H1 (cell line): ENCODE results near the gene LRP5. TPM values are rescaled to one million over a fixed set of nuclear protein-coding genes. Genes with fewer than 3 reads are reported as not detected.

ENCODE experiments used
- CTCF ChIA-PET: fragments of 300-600 bp; sonication (Branson Sonifier 250); formaldehyde crosslinking; loops from one replicate; lab custom pipeline; 2021; ENCODE audit not compliant: partially characterized antibody; lab: Charles Lee
- POLR2A ChIA-PET: fragments of 300-600 bp; sonication (Branson Sonifier 250); formaldehyde crosslinking; loops from one replicate; lab custom pipeline; 2021; ENCODE audit warnings: inconsistent platforms; ENCODE audit not compliant: partially characterized antibody; lab: Charles Lee
- DNase-seq, 2 experiments: peaks; one replicate each; pipeline versions ENCODE4 v3.0.0 to v3.0.0-alpha.2; 2010 to 2022; ENCODE audit warnings: low spot score in 2 of 2, low read depth in 1 of 2, mixed read lengths in 1 of 2
- FAIRE-seq: peaks from 2 replicates; lab custom pipeline; 2011; peaks lifted over from hg19 to GRCh38; lab: Jason Lieb, UNC
- H2AFZ ChIP-seq: 2 replicates; pipeline ENCODE4 v1.8.1; 2012; ENCODE audit warnings: low read length, inconsistent platforms
- H2AK5ac ChIP-seq: 2 replicates; pipeline ENCODE4 v1.6.1; 2013; ENCODE audit warnings: low read depth, low read length
- H2BK120ac ChIP-seq: replicated peaks from 2 replicates; pipeline ENCODE3; 2013; ENCODE audit warnings: low read depth, low read length, inconsistent platforms
- H2BK12ac ChIP-seq: 2 replicates; pipeline ENCODE4 v1.6.1; 2013; ENCODE audit warnings: low read depth, low read length
- H2BK15ac ChIP-seq: 2 replicates; pipeline ENCODE4 v1.6.1; 2013; ENCODE audit warnings: low read length
- H2BK20ac ChIP-seq: 2 replicates; pipeline ENCODE4 v1.6.1; 2013; ENCODE audit warnings: low read length
- H2BK5ac ChIP-seq: 2 replicates; pipeline ENCODE4 v1.6.1; 2013; ENCODE audit warnings: low read depth, low read length
- H3K14ac ChIP-seq: 2 replicates; pipeline ENCODE4 v1.6.1; 2013; ENCODE audit warnings: inconsistent platforms; ENCODE audit not compliant: insufficient read length
- H3K18ac ChIP-seq: 2 replicates; pipeline ENCODE4 v1.6.1; 2013; ENCODE audit warnings: low read length; ENCODE audit errors: extremely low read depth
- H3K23ac ChIP-seq: 2 replicates; pipeline ENCODE4 v1.6.1; 2013; ENCODE audit warnings: inconsistent platforms; ENCODE audit not compliant: insufficient read length
- H3K23me2 ChIP-seq: 2 replicates; pipeline ENCODE4 v1.6.1; 2013; ENCODE audit warnings: low read depth, low read length
- H3K27ac ChIP-seq: 2 replicates; pipeline ENCODE4 v1.6.1; 2011; ENCODE audit warnings: low read depth, low read length, inconsistent platforms
- H3K27me3 ChIP-seq, 4 experiments: replicated peaks in 1 of 4; 1 replicate in 1 of 4; 2 replicates in 3 of 4; pipeline versions ENCODE4 v1.6.1 to v1.8.1; 2011 to 2013; ENCODE audit warnings: low read length in 3 of 4, mild to moderate bottlenecking in 3 of 4, inconsistent platforms in 2 of 4, mixed read lengths in 2 of 4, moderate library complexity in 1 of 4; ENCODE audit not compliant: control insufficient read depth in 3 of 4, insufficient read depth in 3 of 4; ENCODE audit errors: extremely low read depth in 1 of 4
- H3K36me3 ChIP-seq, 4 experiments: 2 replicates each; pipeline versions ENCODE4 v1.6.1 to v1.8.1; 2011 to 2013; ENCODE audit warnings: mild to moderate bottlenecking in 4 of 4, low read length in 3 of 4, moderate library complexity in 2 of 4, control low read depth in 1 of 4, inconsistent platforms in 1 of 4; ENCODE audit not compliant: insufficient read depth in 4 of 4, control insufficient read depth in 2 of 4
- H3K4ac ChIP-seq: replicated peaks from 2 replicates; pipeline ENCODE3; 2013; ENCODE audit warnings: low read length, low read depth, mixed read lengths, inconsistent platforms; ENCODE audit not compliant: insufficient read length
- H3K4me1 ChIP-seq, 4 experiments: replicated peaks in 1 of 4; 1 replicate in 1 of 4; 2 replicates in 3 of 4; pipeline versions ENCODE4 v1.6.1 to v1.8.1; 2011 to 2013; ENCODE audit warnings: low read length in 3 of 4, inconsistent platforms in 2 of 4, mixed read lengths in 1 of 4; ENCODE audit not compliant: insufficient read depth in 4 of 4, control insufficient read depth in 3 of 4
- H3K4me2 ChIP-seq, 2 experiments: 2 replicates each; pipeline versions ENCODE4 v1.6.1 to v1.8.1; 2011 to 2013; ENCODE audit warnings: low read depth in 2 of 2, low read length in 2 of 2, control low read depth in 1 of 2, inconsistent platforms in 1 of 2, mild to moderate bottlenecking in 1 of 2; ENCODE audit not compliant: insufficient read depth in 1 of 2
- H3K4me3 ChIP-seq, 4 experiments: fragments of 200-600, 300-600 bp in 1 of 4; sonication (generic), shearing (Covaris generic), sonication (Bioruptor Twin) in 1 of 4; 2 replicates each; pipeline versions ENCODE4 v1.5.1 to v1.8.1; 2011 to 2016; ENCODE audit warnings: low read length in 4 of 4, low read depth in 3 of 4, control low read depth in 2 of 4, inconsistent platforms in 2 of 4, mild to moderate bottlenecking in 2 of 4, mixed read lengths in 1 of 4, moderate library complexity in 1 of 4; ENCODE audit not compliant: insufficient read depth in 2 of 4; ENCODE audit errors: extremely low read depth in 1 of 4
- H3K56ac ChIP-seq: replicated peaks from 2 replicates; pipeline ENCODE3; 2013; ENCODE audit warnings: low read depth, mild to moderate bottlenecking, mixed read lengths, low read length, inconsistent platforms; ENCODE audit not compliant: insufficient read length
- H3K79me1 ChIP-seq: 2 replicates; pipeline ENCODE4 v1.6.1; 2013; ENCODE audit warnings: low read depth, low read length, control low read depth
- H3K79me2 ChIP-seq, 2 experiments: 2 replicates each; pipeline versions ENCODE4 v1.6.1 to v1.8.1; 2012 to 2013; ENCODE audit warnings: low read length in 2 of 2, mild to moderate bottlenecking in 2 of 2, inconsistent platforms in 1 of 2; ENCODE audit not compliant: insufficient read depth in 2 of 2, control insufficient read depth in 1 of 2
- H3K9ac ChIP-seq, 4 experiments: replicated peaks in 1 of 4; 1 replicate in 1 of 4; 2 replicates in 3 of 4; pipeline versions ENCODE4 v1.6.1 to v1.8.1; 2011 to 2013; ENCODE audit warnings: low read depth in 3 of 4, low read length in 3 of 4, control low read depth in 2 of 4, mild to moderate bottlenecking in 2 of 4, moderate library complexity in 2 of 4, inconsistent platforms in 1 of 4; ENCODE audit errors: extremely low read depth in 1 of 4
- H3K9me3 ChIP-seq, 2 experiments: 2 replicates each; pipeline versions ENCODE4 v1.6.1 to v1.8.1; 2012 to 2013; ENCODE audit warnings: mild to moderate bottlenecking in 2 of 2, moderate library complexity in 2 of 2, control low read depth in 1 of 2, inconsistent platforms in 1 of 2, low read depth in 1 of 2, low read length in 1 of 2, mixed read lengths in 1 of 2; ENCODE audit not compliant: insufficient read depth in 2 of 2
- H4K20me1 ChIP-seq, 2 experiments: replicated peaks in 1 of 2; 2 replicates each; pipeline versions ENCODE3 to v1.8.1; 2011 to 2013; ENCODE audit warnings: inconsistent platforms in 2 of 2, low read length in 2 of 2, mild to moderate bottlenecking in 1 of 2; ENCODE audit not compliant: insufficient read depth in 2 of 2, control insufficient read depth in 1 of 2
- H4K5ac ChIP-seq: 2 replicates; pipeline ENCODE4 v1.6.1; 2013; ENCODE audit warnings: low read length, low read depth, mixed read lengths, inconsistent platforms; ENCODE audit not compliant: insufficient read length
- H4K8ac ChIP-seq: 2 replicates; pipeline ENCODE4 v1.8.0; 2013; ENCODE audit warnings: mild to moderate bottlenecking, moderate library complexity, low read length, inconsistent platforms; ENCODE audit not compliant: insufficient read depth; ENCODE audit errors: extremely low read depth
- H4K91ac ChIP-seq: replicated peaks from 2 replicates; pipeline ENCODE3; 2013; ENCODE audit warnings: low read length, mixed read lengths, inconsistent platforms; ENCODE audit not compliant: insufficient read length
- ATF2 ChIP-seq: IDR thresholded peaks from 2 replicates; pipeline ENCODE4 v1.6.1; 2012; ENCODE audit warnings: low read length, inconsistent platforms
- BCL11A ChIP-seq, 2 experiments: IDR thresholded peaks; one replicate each; pipeline ENCODE4 v1.6.1; 2011; ENCODE audit warnings: low read depth in 2 of 2, low read length in 2 of 2, mild to moderate bottlenecking in 2 of 2
- CHD1 ChIP-seq: IDR thresholded peaks from 2 replicates; pipeline ENCODE4 v1.6.1; 2012; ENCODE audit warnings: low read depth, low read length, improper control_type of control experiment
- E2F6 ChIP-seq: IDR thresholded peaks from 2 replicates; pipeline ENCODE4 v1.6.1; 2012; ENCODE audit warnings: inconsistent platforms
- KDM1A ChIP-seq: fragments of 200-600, 300-600 bp; sonication (generic); IDR thresholded peaks from 2 replicates; pipeline ENCODE4 v1.7.1; 2016; ENCODE audit warnings: mild to moderate bottlenecking, low read length, borderline replicate concordance
- SP1 ChIP-seq: IDR thresholded peaks from 2 replicates; pipeline ENCODE4 v1.6.1; 2011; ENCODE audit warnings: low read depth, low read length
- SP4 ChIP-seq: IDR thresholded peaks from 2 replicates; pipeline ENCODE4 v1.6.1; 2012; ENCODE audit warnings: low read length, inconsistent platforms
- TAF1 ChIP-seq: IDR thresholded peaks from 2 replicates; pipeline ENCODE4 v1.6.1; 2011; ENCODE audit warnings: mild to moderate bottlenecking, low read depth, low read length
- TAF7 ChIP-seq: optimal IDR thresholded peaks from 2 replicates; pipeline ENCODE3; 2011; ENCODE audit warnings: low read depth, mild to moderate bottlenecking, inconsistent platforms, low read length, moderate library complexity, borderline replicate concordance
- YY1 ChIP-seq: IDR thresholded peaks from 2 replicates; pipeline ENCODE4 v1.6.1; 2011; ENCODE audit warnings: low read depth, mild to moderate bottlenecking, low read length
- WGBS, 2 experiments: shearing (Covaris generic) in 1 of 2; methylation state at CpG; one replicate each; pipeline versions ENCODE4 v1.1.6 to v1.1.7; 2013 to 2015; ENCODE audit warnings: low lambda C conversion rate in 2 of 2, mixed read lengths in 2 of 2, inconsistent platforms in 1 of 2, low coverage in 1 of 2, missing lambda C conversion rate in 1 of 2; ENCODE audit not compliant: insufficient replicate concordance in 2 of 2, insufficient coverage in 1 of 2, insufficient read length in 1 of 2; ENCODE audit errors: extremely low coverage in 1 of 2, missing lambda C conversion rate in 1 of 2; 5-methylcytosine and 5-hydroxymethylcytosine counted together
- polyA plus RNA-seq, 7 experiments: library from polyadenylated mRNA; depleted of rRNA in 3 of 7; stranded (reverse) in 5 of 7; unstranded in 2 of 7; fragments of >200 nt in 5 of 7; fragments of 200-250 nt in 2 of 7; gene quantifications; 1 replicate in 5 of 7; 2 replicates in 1 of 7; 4 replicates in 1 of 7; pipeline versions ENCODE4 v1.2.1 to v1.2.3, GENCODE V29; 2011 to 2013; ENCODE audit warnings: missing spikeins in 2 of 7, mixed read lengths in 2 of 7
- total RNA-seq: library from RNA; stranded (reverse); fragmentation: NEBNext Ultra II Directional; extraction: Animal tissue kit (Norgen Biotek cat#: 25700); gene quantifications from 2 replicates; pipeline ENCODE4 v1.2.1, GENCODE V29; 2021
- TF ChIP-seq, protein P1 (sequence below): IDR thresholded peaks from 2 replicates; pipeline ENCODE4 v1.6.1; 2011; ENCODE audit warnings: low read depth, mild to moderate bottlenecking, low read length; ENCODE audit not compliant: insufficient read depth

The LRP5 gene
- total and polyA plus RNA-seq, 2 of the 8 experiments (the other 6 are each of a cell fraction or from before 2014, with no cell fraction given), result 19.0 to 38.9 TPM

- Histone ChIP-seq H3K79me1 (no peaks in the 10 kb centered on the region), H3K56ac (no peak overlapping the region), H2AFZ (no peak overlapping the region), H3K27me3 (peaks cover 0 to 8% (median 3%) of the 10 kb centered on the region in 4 experiments; a peak in 3 of 7 replicates), H3K9me3 (peaks cover 8 to 11% of the 10 kb centered on the region in 2 experiments), H3K9ac (no peak overlapping the region), H4K5ac (no peak overlapping the region), H4K91ac (no peak overlapping the region), H3K36me3 (no peaks in the 10 kb centered on the region), H3K23me2 (peaks cover 1% of the 10 kb centered on the region; the same call in 1 of the 2 replicates), H4K8ac (no peak overlapping the region), H3K27ac (no peak overlapping the region), H3K4ac (no peak overlapping the region), H2BK20ac (no peak overlapping the region), H4K20me1 (no peaks in the 10 kb centered on the region), H2BK5ac (no peak overlapping the region), H2AK5ac (no peak overlapping the region), H2BK15ac (no peak overlapping the region), H3K79me2 (no peaks in the 10 kb centered on the region), H3K4me1 (peaks cover 0 to 10% (median 5%) of the 10 kb centered on the region in 4 experiments; a peak in 6 of 7 replicates), H3K18ac (no peak overlapping the region), H2BK120ac (no peak overlapping the region), H3K4me2 (no peak overlapping the region), H3K14ac (no peak overlapping the region), H3K4me3 (no peak overlapping the region), H2BK12ac (no peak overlapping the region), H3K23ac (no peak overlapping the region)
- WGBS, 2 experiments, result 89% methylated on average over 9 of the region's 11 CpGs; no CpG with 5 or more reads in 1 of the 2 experiments
- no peak for DNase-seq
- ChIA-PET POLR2A (interaction anchor here (0.8 kb wide), 1 partner anchor 42 kb away, joined by 3 read pairs; no protein-coding TSS in a partner anchor), CTCF (interaction anchor here (1.0 to 1.6 kb wide), 2 partner anchors 10 kb away, joined by 4 to 10 read pairs; no protein-coding TSS in a partner anchor)
- FAIRE-seq, result no peak
- TF ChIP-seq YY1 (no peak), SP1 (no peak), CHD1 (no peak), KDM1A (no peak), SP4 (no peak), BCL11A (IDR thresholded peaks at IDR 0.05; ENCODE audit: low read depth in 2 of 2, low read length in 2 of 2) (no peak), TAF7 (no peak), ATF2 (no peak), E2F6 (no peak), TAF1 (no peak)
- TF ChIP-seq, protein P1, sequence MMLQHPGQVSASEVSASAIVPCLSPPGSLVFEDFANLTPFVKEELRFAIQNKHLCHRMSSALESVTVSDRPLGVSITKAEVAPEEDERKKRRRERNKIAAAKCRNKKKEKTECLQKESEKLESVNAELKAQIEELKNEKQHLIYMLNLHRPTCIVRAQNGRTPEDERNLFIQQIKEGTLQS, result no peak
Observed at GRCh38 chr11:68308068-68308467, 4.3 kb upstream of the LRP5 start.
